A549 treated with DMSO at 1 μM for 4 hours (cell line): ENCODE results near the gene SBDS. TPM values are rescaled to one million over a fixed set of nuclear protein-coding genes. Genes with fewer than 3 reads are reported as not detected.

Source experiments
- total RNA-seq: library from RNA; stranded (reverse); fragments of 200-300 nt; extraction: Qiagen RNA extraction; gene quantifications from 5 replicates; pipeline ENCODE4 v1.2.3, GENCODE V29; 2022; ENCODE audit warnings: low read depth

SBDS gene
- 98.9 to 116 TPM (median 107 TPM) in 5 replicates for total RNA-seq

DNA sequence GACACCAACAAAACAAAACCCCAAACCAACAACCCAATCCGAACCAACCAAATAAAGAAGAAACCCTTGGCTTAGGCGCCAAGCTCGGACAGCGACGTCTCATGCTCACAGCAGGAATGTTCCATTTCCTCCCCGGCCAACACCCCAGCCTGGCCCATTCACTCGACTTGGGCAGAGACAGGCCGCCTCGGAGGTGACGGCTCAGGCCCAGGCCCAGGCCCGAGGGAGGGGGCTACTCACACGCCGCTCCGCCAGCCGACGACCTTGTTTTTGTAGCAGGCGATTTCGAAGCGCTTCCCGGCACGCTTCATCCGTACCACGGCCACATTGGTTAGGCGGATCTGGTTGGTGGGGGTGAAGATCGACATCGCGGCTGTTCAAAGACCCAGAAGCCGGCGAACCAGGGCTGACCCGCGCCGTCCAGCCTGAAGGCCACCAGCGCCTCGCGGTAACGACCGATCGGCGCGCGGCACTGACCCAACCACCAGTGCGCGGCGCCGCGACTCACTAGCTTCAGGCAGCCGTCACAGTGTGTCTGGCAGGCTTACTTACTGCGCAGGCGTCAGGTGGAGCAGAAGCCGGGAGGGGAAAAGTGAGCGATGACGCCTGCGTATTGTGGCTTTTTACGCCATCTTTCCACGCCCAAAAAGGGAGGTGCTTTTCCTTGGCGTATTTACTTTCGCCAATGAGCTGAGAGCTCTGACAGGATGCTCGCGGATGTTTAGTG, at the start of gene SBDS:
Gene SBDS (minus strand): TSS at position 537 of the 727 bp plus-strand sequence. CDS start 169 bp downstream, at position 368.

DNA sequence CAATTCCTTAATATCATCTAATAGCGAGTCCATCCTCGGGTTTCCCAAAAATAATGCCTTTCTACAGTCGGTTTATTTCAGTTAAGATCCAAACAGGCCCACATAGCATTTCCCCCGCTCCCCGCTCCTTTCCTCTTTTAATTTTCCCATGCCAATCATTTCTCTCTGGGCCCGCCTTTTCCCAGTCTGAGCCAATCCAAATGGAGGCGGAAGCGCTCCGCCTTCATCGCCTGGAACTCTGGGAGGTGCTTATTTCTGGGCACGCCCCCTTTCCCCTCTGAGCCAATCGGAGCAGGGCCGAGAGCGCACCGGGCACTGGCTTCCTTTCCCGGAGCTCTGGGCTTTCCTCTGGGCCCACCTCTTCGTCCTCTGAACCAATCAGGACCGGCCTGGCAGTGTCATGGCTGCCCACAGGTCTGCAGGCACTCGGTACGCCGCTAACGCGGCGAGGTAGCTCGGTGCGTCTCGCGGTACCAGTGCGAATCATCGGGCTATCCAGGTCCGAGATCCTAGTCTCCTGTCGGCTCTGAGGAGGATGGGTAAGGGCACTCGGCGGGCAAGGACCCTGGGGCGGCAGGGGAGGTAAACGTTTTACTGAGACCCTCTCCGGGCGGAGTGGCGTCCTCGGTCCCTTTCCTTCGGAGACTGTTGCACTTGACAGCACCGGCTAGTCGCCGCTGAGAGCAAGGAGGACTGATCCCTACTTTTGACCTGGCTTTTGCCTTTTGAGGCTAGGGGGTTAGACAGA, 1.2 kb upstream of the SBDS start, which contains the start of gene TYW1:
Gene TYW1 (plus strand): TSS at position 390 of the 748 bp plus-strand sequence. CDS start 146 bp downstream, at position 536.

Other genes with a start within 250 kb of the SBDS start
- gene TMEM248, start 74.4 kb downstream of the SBDS start, total RNA-seq, result 87.7 to 95.9 TPM (median 95.5 TPM) in 5 replicates
- gene TYW1, start 1.2 kb upstream of the SBDS start, total RNA-seq, result 13.7 to 18.6 TPM (median 16.7 TPM) in 5 replicates